HG03175 (cell line): ENCODE measurements around the gene GDA.
"Not testable (repeated sequence)": the region's sequence is repeated elsewhere in the genome, so short reads cannot be mapped to it uniquely, and the experiment has no call there.

Source experiments
- ATAC-seq: cut with Tn5 transposase; IDR thresholded peaks from one replicate; pipeline ENCODE4 v1.9.1; 2021; ENCODE audit warnings: mild to moderate bottlenecking, moderate library complexity; ENCODE audit not compliant: unreplicated experiment

The GDA gene

GRCh38 chr9:72204062-72204461 lies 54.8 kb downstream of the GDA start:
- no peak for ATAC-seq

- peak; percentile 81 for ATAC-seq
Observed at GRCh38 chr9:72205513-72205912, 56.3 kb downstream of the GDA start.

- peak; percentile 51 for ATAC-seq
Observed at GRCh38 chr9:72207278-72207677, 58.0 kb downstream of the GDA start.

GRCh38 chr9:72210522-72210921 lies 61.3 kb downstream of the GDA start:
- ATAC-seq: no peak

GRCh38 chr9:72211047-72211446 lies 61.8 kb downstream of the GDA start:
- no peak for ATAC-seq

GRCh38 chr9:72213906-72214305 lies 64.7 kb downstream of the GDA start:
- no peak for ATAC-seq

- no peak for ATAC-seq
Observed at GRCh38 chr9:72217306-72217842, 68.1 kb downstream of the GDA start.

GRCh38 chr9:72220589-72220988 lies 71.3 kb downstream of the GDA start:
- ATAC-seq: no peak

GRCh38 chr9:72226146-72226812 lies 77.0 kb downstream of the GDA start:
- ATAC-seq: no peak

GRCh38 chr9:72228282-72228681 lies 79.0 kb downstream of the GDA start:
- ATAC-seq: no peak

- ATAC-seq: no peak
Observed at GRCh38 chr9:72232778-72233177, 83.5 kb downstream of the GDA start.

GRCh38 chr9:72247549-72247948 lies 98.3 kb downstream of the GDA start:
- no peak for ATAC-seq

GRCh38 chr9:72251589-72251988 lies 102.3 kb downstream of the GDA start:
- no peak for ATAC-seq

- no peak for ATAC-seq
Observed at GRCh38 chr9:72254901-72255545, 105.8 kb downstream of the GDA start.

- no peak for ATAC-seq
Observed at GRCh38 chr9:72255569-72255968, 106.3 kb downstream of the GDA start.

- no peak for ATAC-seq
Observed at GRCh38 chr9:72256931-72257330, 107.7 kb downstream of the GDA start.

- no peak for ATAC-seq
Observed at GRCh38 chr9:72257814-72258213, 108.6 kb downstream of the GDA start.

GRCh38 chr9:72262063-72262462 lies 112.8 kb downstream of the GDA start:
- ATAC-seq: no peak

- no peak for ATAC-seq
Observed at GRCh38 chr9:72263572-72263971, 114.3 kb downstream of the GDA start.

GRCh38 chr9:72268961-72269360 lies 119.7 kb downstream of the GDA start:
- ATAC-seq: no peak

- ATAC-seq: not testable (repeated sequence)
Observed at GRCh38 chr9:72270359-72270758, 121.1 kb downstream of the GDA start.
